Measurements from ENCODE around the gene PYCR2. TPM values are rescaled to one million over a fixed set of nuclear protein-coding genes. Genes with fewer than 3 reads are reported as not detected.

The PYCR2 gene
- total RNA-seq, 3 donors from 2014 or later: 33.0 to 43.6 (median 38.3) TPM

- no peaks in the 10 kb centered on the region for H3K36me3 ChIP-seq (ENCODE audit: low read depth)
- DNase-seq (peak; percentile 72 to 80 (median 76)), ATAC-seq (peak; percentile 1)
- peaks cover 59% of the 10 kb centered on the region for H3K4me1 ChIP-seq (ENCODE audit: low read depth)
- intact Hi-C loops (cut with DNase I, micrococcal nuclease): no loop called here
- no peak overlapping the region for H3K4me3 ChIP-seq
- H3K9me3 ChIP-seq: no peaks in the 10 kb centered on the region
- TF ChIP-seq CTCF (IDR thresholded peaks at IDR 0.05): peak; percentile 10
Measured at GRCh38 chr1:225877580-225877979, 46.5 kb downstream of the PYCR2 start.

- no peak overlapping the region for H3K4me3 ChIP-seq
- H3K4me1 ChIP-seq (ENCODE audit: low read depth): peaks cover 59% of the 10 kb centered on the region
- intact Hi-C loops (cut with DNase I, micrococcal nuclease): no loop called here
- no peaks in the 10 kb centered on the region for H3K9me3 ChIP-seq
- H3K36me3 ChIP-seq (ENCODE audit: low read depth): no peaks in the 10 kb centered on the region
- no peak for ATAC-seq
- no peak for DNase-seq
- no peak for TF ChIP-seq CTCF (IDR thresholded peaks at IDR 0.05)
Measured at GRCh38 chr1:225876900-225877510, 47.0 kb downstream of the PYCR2 start.

GRCh38 chr1:225875044-225875815 lies 48.8 kb downstream of the PYCR2 start:
- H3K9me3 ChIP-seq: no peaks in the 10 kb centered on the region
- intact Hi-C loops (cut with DNase I, micrococcal nuclease): no loop called here
- no peak overlapping the region for H3K4me3 ChIP-seq
- H3K4me1 ChIP-seq (ENCODE audit: low read depth): peaks cover 46% of the 10 kb centered on the region
- ATAC-seq (peak; percentile 74), DNase-seq (peak; percentile 80 to 84 (median 80))
- no peak for TF ChIP-seq CTCF (IDR thresholded peaks at IDR 0.05)
- H3K36me3 ChIP-seq (ENCODE audit: low read depth): no peaks in the 10 kb centered on the region

- no peaks in the 10 kb centered on the region for H3K36me3 ChIP-seq (ENCODE audit: low read depth)
- ATAC-seq (no peak), DNase-seq (peak in 1 of 3 donors; percentile 49)
- intact Hi-C loops (cut with DNase I, micrococcal nuclease): no loop called here
- TF ChIP-seq CTCF (IDR thresholded peaks at IDR 0.05): no peak
- no peaks in the 10 kb centered on the region for H3K9me3 ChIP-seq
- H3K4me1 ChIP-seq (ENCODE audit: low read depth): peaks cover 38% of the 10 kb centered on the region
- no peak overlapping the region for H3K4me3 ChIP-seq
Measured at GRCh38 chr1:225874431-225874830, 49.6 kb downstream of the PYCR2 start.

- intact Hi-C loops (cut with DNase I, micrococcal nuclease): no loop called here
- Histone ChIP-seq H3K9me3 (no peaks in the 10 kb centered on the region), H3K4me1 (ENCODE audit: low read depth) (peaks cover 27% of the 10 kb centered on the region), H3K4me3 (no peak overlapping the region), H3K36me3 (ENCODE audit: low read depth) (peaks cover 3% of the 10 kb centered on the region)
- no peak for TF ChIP-seq CTCF (IDR thresholded peaks at IDR 0.05)
- ATAC-seq (no peak), DNase-seq (peak in 1 of 3 donors; percentile 29)
Measured at GRCh38 chr1:225873281-225873850, 50.7 kb downstream of the PYCR2 start.
